GM12878 (cell line): Measurements from ENCODE around the gene LIN7B.

Experiments used
- ATF3 ChIP-seq: IDR thresholded peaks from 2 replicates; pipeline ENCODE4 v1.6.1; 2011; ENCODE audit warnings: low read depth, mild to moderate bottlenecking, low read length, moderate library complexity, borderline replicate concordance; ENCODE audit errors: extremely low read depth
- CREM ChIP-seq: IDR thresholded peaks from 2 replicates; pipeline ENCODE4 v1.6.1; 2014; ENCODE audit warnings: antibody characterized with exemption, low read depth
- FOS ChIP-seq: IDR thresholded peaks from 3 replicates; pipeline ENCODE4 v1.6.1; 2011; ENCODE audit warnings: borderline replicate concordance; ENCODE audit not compliant: insufficient read length; ENCODE audit errors: extremely low read depth
- GABPA ChIP-seq: IDR thresholded peaks from 2 replicates; pipeline ENCODE4 v1.6.1; 2014; ENCODE audit warnings: antibody characterized with exemption, low read depth, mild to moderate bottlenecking, inconsistent platforms
- RAD21 ChIP-seq: IDR thresholded peaks from 2 replicates; pipeline ENCODE4 v1.6.1; 2011; ENCODE audit warnings: mild to moderate bottlenecking, low read depth, low read length, moderate library complexity; ENCODE audit not compliant: insufficient read depth
- RBBP5 ChIP-seq: fragments of 200-600 bp; sonication (generic); conservative IDR thresholded peaks from 2 replicates; pipeline ENCODE4 v1.6.1; 2016
- SMC3 ChIP-seq: IDR thresholded peaks from 2 replicates; pipeline ENCODE4 v1.6.1; 2011; ENCODE audit warnings: low read length, improper control_type of control experiment, borderline replicate concordance
- ZSCAN29 ChIP-seq: fragments of 450-650 bp; IDR thresholded peaks from 2 replicates; pipeline ENCODE4 v1.6.1; 2017; ENCODE audit warnings: mild to moderate bottlenecking, moderate library complexity
- TF ChIP-seq, protein P1 (sequence below), 3 experiments: IDR thresholded peaks in 2 of 3; conservative IDR thresholded peaks in 1 of 3; 2 replicates each; pipeline ENCODE4 v1.5.1; 2011; ENCODE audit warnings: low read depth in 3 of 3, low read length in 3 of 3, mild to moderate bottlenecking in 3 of 3, control low read depth in 2 of 3, moderate library complexity in 2 of 3, inconsistent platforms in 1 of 3, mixed read lengths in 1 of 3; ENCODE audit not compliant: control insufficient read depth in 2 of 3, insufficient read depth in 1 of 3; ENCODE audit errors: extremely low read depth in 1 of 3

GRCh38 chr19:49111218-49111998, 2.8 kb upstream of the LIN7B start:
- TF ChIP-seq SMC3 (no peak), CREM (no peak), FOS (no peak), ZSCAN29 (no peak), RAD21 (no peak), GABPA (no peak), ATF3 (no peak), RBBP5 (no peak)
- TF ChIP-seq, protein P1, sequence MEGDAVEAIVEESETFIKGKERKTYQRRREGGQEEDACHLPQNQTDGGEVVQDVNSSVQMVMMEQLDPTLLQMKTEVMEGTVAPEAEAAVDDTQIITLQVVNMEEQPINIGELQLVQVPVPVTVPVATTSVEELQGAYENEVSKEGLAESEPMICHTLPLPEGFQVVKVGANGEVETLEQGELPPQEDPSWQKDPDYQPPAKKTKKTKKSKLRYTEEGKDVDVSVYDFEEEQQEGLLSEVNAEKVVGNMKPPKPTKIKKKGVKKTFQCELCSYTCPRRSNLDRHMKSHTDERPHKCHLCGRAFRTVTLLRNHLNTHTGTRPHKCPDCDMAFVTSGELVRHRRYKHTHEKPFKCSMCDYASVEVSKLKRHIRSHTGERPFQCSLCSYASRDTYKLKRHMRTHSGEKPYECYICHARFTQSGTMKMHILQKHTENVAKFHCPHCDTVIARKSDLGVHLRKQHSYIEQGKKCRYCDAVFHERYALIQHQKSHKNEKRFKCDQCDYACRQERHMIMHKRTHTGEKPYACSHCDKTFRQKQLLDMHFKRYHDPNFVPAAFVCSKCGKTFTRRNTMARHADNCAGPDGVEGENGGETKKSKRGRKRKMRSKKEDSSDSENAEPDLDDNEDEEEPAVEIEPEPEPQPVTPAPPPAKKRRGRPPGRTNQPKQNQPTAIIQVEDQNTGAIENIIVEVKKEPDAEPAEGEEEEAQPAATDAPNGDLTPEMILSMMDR (IDR thresholded peaks at IDR 0.05 in 2 of 3, conservative IDR thresholded peaks at IDR 0.05 in 1 of 3; ENCODE audit: control insufficient read depth in 2 of 3, extremely low read depth in 1 of 3, insufficient read depth in 1 of 3, low read depth in 3 of 3, low read length in 3 of 3), result no peak
